ENCODE measurements around the gene GPRASP1.

DNA sequence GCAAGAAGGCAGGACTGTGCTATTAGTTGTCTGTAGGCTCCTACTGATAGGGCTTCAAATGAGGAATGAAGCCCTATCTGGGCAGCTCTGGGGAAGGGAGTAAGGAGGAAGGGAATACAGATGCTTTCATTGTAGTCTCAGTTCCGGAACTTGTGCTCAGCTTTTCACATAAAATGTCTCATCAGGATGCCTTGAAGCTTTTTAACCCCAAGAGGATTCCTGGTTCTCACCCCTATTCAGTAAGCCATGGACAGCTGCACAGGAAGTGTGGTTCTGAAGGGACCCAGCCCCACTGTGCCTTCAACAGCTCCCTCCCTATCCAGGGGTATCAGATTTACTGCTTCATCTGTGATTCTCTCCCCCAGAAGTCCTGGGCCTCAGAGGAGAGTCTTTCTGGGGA, 47.0 kb upstream of the GPRASP1 start:
- TF ChIP-seq, protein P1, sequence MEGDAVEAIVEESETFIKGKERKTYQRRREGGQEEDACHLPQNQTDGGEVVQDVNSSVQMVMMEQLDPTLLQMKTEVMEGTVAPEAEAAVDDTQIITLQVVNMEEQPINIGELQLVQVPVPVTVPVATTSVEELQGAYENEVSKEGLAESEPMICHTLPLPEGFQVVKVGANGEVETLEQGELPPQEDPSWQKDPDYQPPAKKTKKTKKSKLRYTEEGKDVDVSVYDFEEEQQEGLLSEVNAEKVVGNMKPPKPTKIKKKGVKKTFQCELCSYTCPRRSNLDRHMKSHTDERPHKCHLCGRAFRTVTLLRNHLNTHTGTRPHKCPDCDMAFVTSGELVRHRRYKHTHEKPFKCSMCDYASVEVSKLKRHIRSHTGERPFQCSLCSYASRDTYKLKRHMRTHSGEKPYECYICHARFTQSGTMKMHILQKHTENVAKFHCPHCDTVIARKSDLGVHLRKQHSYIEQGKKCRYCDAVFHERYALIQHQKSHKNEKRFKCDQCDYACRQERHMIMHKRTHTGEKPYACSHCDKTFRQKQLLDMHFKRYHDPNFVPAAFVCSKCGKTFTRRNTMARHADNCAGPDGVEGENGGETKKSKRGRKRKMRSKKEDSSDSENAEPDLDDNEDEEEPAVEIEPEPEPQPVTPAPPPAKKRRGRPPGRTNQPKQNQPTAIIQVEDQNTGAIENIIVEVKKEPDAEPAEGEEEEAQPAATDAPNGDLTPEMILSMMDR (IDR thresholded peaks at IDR 0.05) = no peak
- no peak for TF ChIP-seq POLR2A (IDR thresholded peaks at IDR 0.05)

Data from body of pancreas (tissue), 4 donors.